Trophoblast cell (in vitro differentiated cells and primary cell): ENCODE data around the gene CHRNE.
"Not testable (repeated sequence)": the region's sequence is repeated elsewhere in the genome, so short reads cannot be mapped to it uniquely, and the experiment has no call there.

Experiments
- DNase-seq, 2 donors: peaks; one replicate each; pipeline ENCODE4 v3.0.0-alpha.2; 2016
- H2AFZ ChIP-seq: 2 replicates; pipeline ENCODE4 v1.6.1; 2013; ENCODE audit warnings: low read length, moderate library complexity, mild to moderate bottlenecking; ENCODE audit not compliant: insufficient read depth, poor library complexity
- H2AK5ac ChIP-seq: 2 replicates; pipeline ENCODE4 v1.6.1; 2013; ENCODE audit warnings: mild to moderate bottlenecking, low read length
- H2BK120ac ChIP-seq: 2 replicates; pipeline ENCODE4 v1.6.1; 2013; ENCODE audit warnings: low read length, mild to moderate bottlenecking, moderate library complexity; ENCODE audit not compliant: insufficient read depth, poor library complexity
- H2BK12ac ChIP-seq: 2 replicates; pipeline ENCODE4 v1.6.1; 2013; ENCODE audit warnings: mild to moderate bottlenecking, low read length, moderate library complexity
- H2BK5ac ChIP-seq: 2 replicates; pipeline ENCODE4 v1.6.1; 2013; ENCODE audit warnings: low read length, low read depth, moderate library complexity, mild to moderate bottlenecking; ENCODE audit not compliant: poor library complexity
- H3K14ac ChIP-seq: 2 replicates; pipeline ENCODE4 v1.6.1; 2013; ENCODE audit warnings: mild to moderate bottlenecking, low read length
- H3K18ac ChIP-seq: 2 replicates; pipeline ENCODE4 v1.6.1; 2013; ENCODE audit warnings: mild to moderate bottlenecking, low read length
- H3K23ac ChIP-seq: 2 replicates; pipeline ENCODE4 v1.6.1; 2013; ENCODE audit warnings: low read length
- H3K27ac ChIP-seq: 2 replicates; pipeline ENCODE4 v1.5.1; 2013; ENCODE audit warnings: low read depth, mild to moderate bottlenecking, inconsistent platforms, low read length, moderate library complexity
- H3K27me3 ChIP-seq: 2 replicates; pipeline ENCODE4 v1.6.1; 2013; ENCODE audit warnings: inconsistent platforms, mild to moderate bottlenecking, low read length, moderate library complexity; ENCODE audit not compliant: insufficient read depth
- H3K36me3 ChIP-seq, 2 experiments: 1 replicate in 1 of 2; 2 replicates in 1 of 2; pipeline ENCODE4 v1.6.1; 2013; ENCODE audit warnings: low read length in 2 of 2, mild to moderate bottlenecking in 2 of 2, moderate library complexity in 1 of 2; ENCODE audit not compliant: insufficient read depth in 2 of 2, control insufficient read depth in 1 of 2
- H3K4ac ChIP-seq: 2 replicates; pipeline ENCODE4 v1.6.1; 2013; ENCODE audit warnings: low read depth, mild to moderate bottlenecking, low read length, moderate library complexity
- H3K4me1 ChIP-seq, 2 experiments: 1 replicate in 1 of 2; 2 replicates in 1 of 2; pipeline ENCODE4 v1.6.1; 2013; ENCODE audit warnings: low read length in 2 of 2, mild to moderate bottlenecking in 2 of 2, moderate library complexity in 1 of 2; ENCODE audit not compliant: insufficient read depth in 2 of 2, control insufficient read depth in 1 of 2
- H3K4me2 ChIP-seq: 2 replicates; pipeline ENCODE4 v1.6.1; 2013; ENCODE audit warnings: inconsistent platforms, mild to moderate bottlenecking, low read length, moderate library complexity
- H3K4me3 ChIP-seq: 2 replicates; pipeline ENCODE4 v1.5.1; 2013; ENCODE audit warnings: mild to moderate bottlenecking, low read depth, low read length, inconsistent platforms
- H3K79me1 ChIP-seq: one replicate; pipeline ENCODE4 v1.6.1; 2013; ENCODE audit warnings: low read length
- H3K79me2 ChIP-seq: 2 replicates; pipeline ENCODE4 v1.6.1; 2013; ENCODE audit warnings: low read length, mild to moderate bottlenecking; ENCODE audit not compliant: control insufficient read depth, insufficient read depth, poor library complexity
- H3K9ac ChIP-seq: 2 replicates; pipeline ENCODE4 v1.6.1; 2013; ENCODE audit warnings: mild to moderate bottlenecking, low read length
- H3K9me3 ChIP-seq: 2 replicates; pipeline ENCODE4 v1.6.1; 2013; ENCODE audit warnings: low read depth, mild to moderate bottlenecking, control low read depth, inconsistent platforms, low read length; ENCODE audit not compliant: insufficient read depth
- H4K12ac ChIP-seq: 2 replicates; pipeline ENCODE4 v1.6.1; 2013; ENCODE audit warnings: low read depth, mild to moderate bottlenecking, low read length, moderate library complexity
- H4K8ac ChIP-seq: 2 replicates; pipeline ENCODE4 v1.6.1; 2013; ENCODE audit warnings: low read depth, mild to moderate bottlenecking, low read length, moderate library complexity
- H4K91ac ChIP-seq: one replicate; pipeline ENCODE4 v1.6.1; 2013; ENCODE audit warnings: low read depth, mild to moderate bottlenecking, low read length, moderate library complexity
- WGBS: extraction: QIAGEN DNeasy Blood & Tissue Kit; methylation state at CpG from one replicate; pipeline ENCODE4 v1.1.7; 2013; ENCODE audit warnings: missing lambda C conversion rate; ENCODE audit not compliant: insufficient read length, insufficient coverage; ENCODE audit errors: extremely low coverage; 5-methylcytosine and 5-hydroxymethylcytosine counted together

CHRNE gene

GRCh38 chr17:4867535-4867934 lies 35.4 kb downstream of the CHRNE start:
- H2AK5ac ChIP-seq, H4K91ac ChIP-seq, H3K14ac ChIP-seq, H3K79me1 ChIP-seq, H3K9me3 ChIP-seq, H3K4ac ChIP-seq, H2BK5ac ChIP-seq, H3K4me2 ChIP-seq, H2BK12ac ChIP-seq, H3K79me2 ChIP-seq, DNase-seq, H4K12ac ChIP-seq, H3K23ac ChIP-seq, H3K4me1 ChIP-seq, H3K27ac ChIP-seq, H3K9ac ChIP-seq, H2AFZ ChIP-seq, H3K36me3 ChIP-seq, H3K27me3 ChIP-seq, H3K4me3 ChIP-seq, H4K8ac ChIP-seq, H2BK120ac ChIP-seq, H3K18ac ChIP-seq: not testable (repeated sequence)
- WGBS, result no CpG with 5 or more reads among the region's 5 CpGs

DNA sequence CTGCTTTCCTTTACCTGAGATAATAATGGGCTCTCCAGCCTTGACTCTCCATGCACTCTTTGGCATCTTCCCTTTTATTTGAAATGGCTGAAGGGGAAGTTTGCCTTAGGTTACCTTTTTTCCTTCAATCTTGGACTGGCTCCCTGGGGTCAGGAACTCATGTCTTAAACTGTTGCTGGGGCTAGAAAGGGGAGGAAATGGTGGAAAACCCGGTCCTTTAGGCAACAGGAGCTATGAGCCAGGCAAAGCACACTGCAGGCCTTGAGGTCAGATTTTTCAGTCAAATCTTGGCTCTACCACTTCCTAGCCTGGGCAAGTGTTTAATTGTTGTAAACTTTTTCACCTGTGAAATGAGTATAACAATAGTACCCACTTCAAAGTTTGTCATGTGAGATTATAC lies 39.6 kb downstream of the CHRNE start:
- Histone ChIP-seq H3K4me1 (peaks cover 18 to 20% of the 10 kb centered on the region in 2 experiments), H3K9ac (no peak overlapping the region), H2BK5ac (no peak overlapping the region), H2AK5ac (no peak overlapping the region), H3K4me3 (no peak overlapping the region), H3K36me3 (peaks cover 6 to 21% of the 10 kb centered on the region in 2 experiments), H4K8ac (no peak overlapping the region), H2BK120ac (no peak overlapping the region), H3K27ac (no peak overlapping the region), H4K91ac (no peak overlapping the region), H3K9me3 (no peaks in the 10 kb centered on the region), H3K79me2 (peaks cover 14% of the 10 kb centered on the region), H3K23ac (no peak overlapping the region), H3K4ac (no peak overlapping the region), H3K79me1 (peaks cover 22% of the 10 kb centered on the region), H4K12ac (no peak overlapping the region), H3K18ac (peak overlapping the region; percentile 1), H2AFZ (no peak overlapping the region), H3K14ac (no peak overlapping the region), H2BK12ac (no peak overlapping the region), H3K27me3 (no peaks in the 10 kb centered on the region), H3K4me2 (no peak overlapping the region)
- WGBS, result no CpG with 5 or more reads among the region's 1 CpG
- no peak for DNase-seq

GRCh38 chr17:4862720-4863119 lies 40.2 kb downstream of the CHRNE start:
- Histone ChIP-seq H3K79me2 (peaks cover 16% of the 10 kb centered on the region), H2BK5ac (no peak overlapping the region), H2AK5ac (no peak overlapping the region), H3K36me3 (peaks cover 6 to 21% of the 10 kb centered on the region in 2 experiments), H2AFZ (no peak overlapping the region), H3K18ac (peak overlapping the region; percentile 1), H3K14ac (no peak overlapping the region), H3K4ac (no peak overlapping the region), H3K4me3 (no peak overlapping the region), H3K9me3 (no peaks in the 10 kb centered on the region), H3K27me3 (no peaks in the 10 kb centered on the region), H3K79me1 (peaks cover 24% of the 10 kb centered on the region), H3K27ac (no peak overlapping the region), H4K8ac (no peak overlapping the region), H3K23ac (no peak overlapping the region), H2BK12ac (no peak overlapping the region), H2BK120ac (no peak overlapping the region), H3K4me1 (peaks cover 21 to 23% of the 10 kb centered on the region in 2 experiments), H3K4me2 (no peak overlapping the region), H3K9ac (no peak overlapping the region), H4K91ac (no peak overlapping the region), H4K12ac (no peak overlapping the region)
- WGBS, result no CpG with 5 or more reads among the region's 4 CpGs
- DNase-seq, result no peak

DNA sequence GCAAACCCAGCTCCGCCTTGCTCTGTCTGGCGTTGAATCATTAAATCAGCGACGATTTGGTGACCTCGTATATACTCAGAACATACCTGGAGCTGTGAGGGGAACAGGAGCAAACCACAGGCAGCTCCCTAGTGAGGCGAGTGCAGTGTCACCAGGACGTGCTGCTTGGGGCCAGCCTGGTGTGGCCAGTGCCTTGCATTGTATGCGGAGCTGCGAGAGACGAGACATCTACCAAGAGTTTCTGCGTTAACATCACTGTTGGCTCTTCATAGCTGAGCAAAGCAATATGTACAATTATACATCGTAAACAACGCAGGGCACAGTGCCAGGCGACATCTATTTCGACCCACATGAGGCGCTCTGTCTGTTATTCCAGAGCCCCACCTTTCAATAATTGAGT lies 41.8 kb downstream of the CHRNE start:
- Histone ChIP-seq H3K4me2 (no peak overlapping the region), H2BK5ac (no peak overlapping the region), H3K18ac (peak overlapping the region; percentile 72), H3K14ac (peak overlapping the region; percentile 11), H2AFZ (no peak overlapping the region), H4K91ac (peak overlapping the region; percentile 48), H3K9me3 (no peaks in the 10 kb centered on the region), H3K23ac (no peak overlapping the region), H3K27me3 (no peaks in the 10 kb centered on the region), H2BK120ac (no peak overlapping the region), H3K79me2 (peaks cover 20% of the 10 kb centered on the region), H3K4me1 (peaks cover 37 to 39% of the 10 kb centered on the region in 2 experiments), H2AK5ac (no peak overlapping the region), H4K12ac (no peak overlapping the region), H3K4ac (no peak overlapping the region), H3K79me1 (peaks cover 38% of the 10 kb centered on the region), H3K27ac (no peak overlapping the region), H3K36me3 (peaks cover 6 to 22% of the 10 kb centered on the region in 2 experiments), H4K8ac (no peak overlapping the region), H3K4me3 (no peak overlapping the region), H2BK12ac (peak overlapping the region; percentile 18), H3K9ac (no peak overlapping the region)
- no peak for DNase-seq
- WGBS, result no CpG with 5 or more reads among the region's 16 CpGs
